Measurements from ENCODE around the gene EFCAB8. TPM values are rescaled to one million over a fixed set of nuclear protein-coding genes. Genes with fewer than 3 reads are reported as not detected.
"Not testable (repeated sequence)": the region's sequence is repeated elsewhere in the genome, so short reads cannot be mapped to it uniquely, and the experiment has no call there.

EFCAB8 gene
- total RNA-seq, 2 donors from 2014 or later = 1.7 to 2.7 TPM

GRCh38 chr20:32898729-32899128 is 40.0 kb downstream of the EFCAB8 start:
- Mint-ChIP-seq H3K36me3 (ENCODE audit: insufficient read depth in 2 of 2) (no peaks in the 10 kb centered on the region), H3K27ac (no peak overlapping the region), H3K4me3 (no peak overlapping the region), H3K27me3 (ENCODE audit: low read depth) (no peaks in the 10 kb centered on the region), H3K4me1 (ENCODE audit: low read depth) (peaks cover 16% of the 10 kb centered on the region), H3K9me3 (no peaks in the 10 kb centered on the region)
- DNase-seq (no peak), ATAC-seq (replicated peaks in 1 of 2) (peak in 1 of 2 donors; percentile 46)

GRCh38 chr20:32902456-32903420 is 44.0 kb downstream of the EFCAB8 start:
- H3K36me3 Mint-ChIP-seq (ENCODE audit: insufficient read depth in 2 of 2) = no peaks in the 10 kb centered on the region
- DNase-seq (peak; percentile 71), ATAC-seq (replicated peaks in 1 of 2) (peak; percentile 80 to 84)
- no peaks in the 10 kb centered on the region for H3K27me3 Mint-ChIP-seq (ENCODE audit: low read depth)
- no peak overlapping the region for H3K4me3 Mint-ChIP-seq
- H3K27ac Mint-ChIP-seq = peak overlapping the region; percentile 2
- no peaks in the 10 kb centered on the region for H3K9me3 Mint-ChIP-seq
- peaks cover 16% of the 10 kb centered on the region for H3K4me1 Mint-ChIP-seq (ENCODE audit: low read depth)

GRCh38 chr20:32903666-32904175 is 45.0 kb downstream of the EFCAB8 start:
- DNase-seq (no peak), ATAC-seq (replicated peaks in 1 of 2) (no peak)
- Mint-ChIP-seq H3K27me3 (ENCODE audit: low read depth) (no peaks in the 10 kb centered on the region), H3K36me3 (ENCODE audit: insufficient read depth in 2 of 2) (no peaks in the 10 kb centered on the region), H3K9me3 (no peaks in the 10 kb centered on the region), H3K27ac (peak overlapping the region; percentile 2), H3K4me3 (no peak overlapping the region), H3K4me1 (ENCODE audit: low read depth) (peaks cover 16% of the 10 kb centered on the region)

GRCh38 chr20:32904678-32905077 is 46.0 kb downstream of the EFCAB8 start:
- not testable (repeated sequence) for H3K27ac Mint-ChIP-seq; H3K36me3 Mint-ChIP-seq (ENCODE audit: insufficient read depth in 2 of 2); DNase-seq; H3K27me3 Mint-ChIP-seq (ENCODE audit: low read depth); ATAC-seq (replicated peaks in 1 of 2); H3K4me3 Mint-ChIP-seq; H3K9me3 Mint-ChIP-seq
- H3K4me1 Mint-ChIP-seq (ENCODE audit: low read depth) = peaks cover 16% of the 10 kb centered on the region

GRCh38 chr20:32906200-32906599 is 47.5 kb downstream of the EFCAB8 start:
- Mint-ChIP-seq H3K36me3 (ENCODE audit: insufficient read depth in 2 of 2) (no peaks in the 10 kb centered on the region), H3K4me3 (no peak overlapping the region), H3K27ac (no peak overlapping the region), H3K4me1 (ENCODE audit: low read depth) (peaks cover 16% of the 10 kb centered on the region), H3K27me3 (ENCODE audit: low read depth) (no peaks in the 10 kb centered on the region), H3K9me3 (no peaks in the 10 kb centered on the region)
- ATAC-seq (replicated peaks in 1 of 2) = no peak
- no peak for DNase-seq

GRCh38 chr20:32906871-32907495 is 48.3 kb downstream of the EFCAB8 start:
- no peaks in the 10 kb centered on the region for H3K9me3 Mint-ChIP-seq
- no peaks in the 10 kb centered on the region for H3K36me3 Mint-ChIP-seq (ENCODE audit: insufficient read depth in 2 of 2)
- H3K4me1 Mint-ChIP-seq (ENCODE audit: low read depth) = peaks cover 16% of the 10 kb centered on the region
- no peak overlapping the region for H3K27ac Mint-ChIP-seq
- ATAC-seq (replicated peaks in 1 of 2) (no peak), DNase-seq (no peak)
- no peaks in the 10 kb centered on the region for H3K27me3 Mint-ChIP-seq (ENCODE audit: low read depth)
- H3K4me3 Mint-ChIP-seq = no peak overlapping the region

GRCh38 chr20:32907886-32908285 is 49.2 kb downstream of the EFCAB8 start:
- no peak overlapping the region for H3K27ac Mint-ChIP-seq
- no peak overlapping the region for H3K4me3 Mint-ChIP-seq
- no peak for DNase-seq
- H3K9me3 Mint-ChIP-seq = no peaks in the 10 kb centered on the region
- ATAC-seq (replicated peaks in 1 of 2) = no peak
- H3K27me3 Mint-ChIP-seq (ENCODE audit: low read depth) = no peaks in the 10 kb centered on the region
- H3K36me3 Mint-ChIP-seq (ENCODE audit: insufficient read depth in 2 of 2) = no peaks in the 10 kb centered on the region
- peaks cover 7% of the 10 kb centered on the region for H3K4me1 Mint-ChIP-seq (ENCODE audit: low read depth)

GRCh38 chr20:32908334-32909292 is 49.9 kb downstream of the EFCAB8 start:
- DNase-seq (peak in 1 of 2 donors; percentile 18), ATAC-seq (replicated peaks in 1 of 2) (peak in 1 of 2 donors; percentile 52)
- Mint-ChIP-seq H3K27me3 (ENCODE audit: low read depth) (no peaks in the 10 kb centered on the region), H3K4me1 (ENCODE audit: low read depth) (peaks cover under 1% of the 10 kb centered on the region), H3K36me3 (ENCODE audit: insufficient read depth in 2 of 2) (no peaks in the 10 kb centered on the region), H3K4me3 (no peak overlapping the region), H3K27ac (no peak overlapping the region), H3K9me3 (no peaks in the 10 kb centered on the region)

GRCh38 chr20:32909451-32909850 is 50.7 kb downstream of the EFCAB8 start:
- H3K4me1 Mint-ChIP-seq (ENCODE audit: low read depth) = no peaks in the 10 kb centered on the region
- peaks cover 0 to 2% of the 10 kb centered on the region in 2 donors for H3K36me3 Mint-ChIP-seq (ENCODE audit: insufficient read depth in 2 of 2)
- no peak overlapping the region for H3K27ac Mint-ChIP-seq
- no peak for ATAC-seq (replicated peaks in 1 of 2)
- no peak for DNase-seq
- no peaks in the 10 kb centered on the region for H3K27me3 Mint-ChIP-seq (ENCODE audit: low read depth)
- H3K4me3 Mint-ChIP-seq = no peak overlapping the region
- H3K9me3 Mint-ChIP-seq = peaks cover 0 to 3% of the 10 kb centered on the region in 2 donors

GRCh38 chr20:32909896-32910571 is 51.3 kb downstream of the EFCAB8 start:
- Mint-ChIP-seq H3K4me3 (no peak overlapping the region), H3K9me3 (peaks cover under 1 to 4% of the 10 kb centered on the region in 2 donors), H3K4me1 (ENCODE audit: low read depth) (no peaks in the 10 kb centered on the region), H3K27me3 (ENCODE audit: low read depth) (no peaks in the 10 kb centered on the region), H3K36me3 (ENCODE audit: insufficient read depth in 2 of 2) (peaks cover under 1 to 2% of the 10 kb centered on the region in 2 donors), H3K27ac (no peak overlapping the region)
- no peak for ATAC-seq (replicated peaks in 1 of 2)
- no peak for DNase-seq

- Mint-ChIP-seq H3K27me3 (ENCODE audit: low read depth) (no peaks in the 10 kb centered on the region), H3K27ac (no peak overlapping the region), H3K9me3 (peaks cover 4 to 8% of the 10 kb centered on the region in 2 donors), H3K4me3 (no peak overlapping the region), H3K36me3 (ENCODE audit: insufficient read depth in 2 of 2) (peaks cover 5% of the 10 kb centered on the region in 2 donors), H3K4me1 (ENCODE audit: low read depth) (no peaks in the 10 kb centered on the region)
- no peak for DNase-seq
- ATAC-seq (replicated peaks in 1 of 2) = no peak
Observed at GRCh38 chr20:32911355-32911754, 52.6 kb downstream of the EFCAB8 start.

- Mint-ChIP-seq H3K27me3 (ENCODE audit: low read depth) (no peaks in the 10 kb centered on the region), H3K27ac (no peak overlapping the region), H3K9me3 (peaks cover 4 to 8% of the 10 kb centered on the region in 2 donors), H3K4me3 (no peak overlapping the region), H3K4me1 (ENCODE audit: low read depth) (no peaks in the 10 kb centered on the region), H3K36me3 (ENCODE audit: insufficient read depth in 2 of 2) (peaks cover 5 to 7% of the 10 kb centered on the region in 2 donors)
- DNase-seq = no peak
- ATAC-seq (replicated peaks in 1 of 2) = no peak
Observed at GRCh38 chr20:32912688-32913087, 54.0 kb downstream of the EFCAB8 start.

All from activated T-cell treated with anti-CD3 and anti-CD28 coated beads, Interleukin-2, amount 50 U/mL, for 72 hours (primary cell).